ENCODE measurements around the gene SMIM8.
"Not testable (repeated sequence)": the region's sequence is repeated elsewhere in the genome, so short reads cannot be mapped to it uniquely, and the experiment has no call there.

Gene SMIM8

GRCh38 chr6:87322304-87323212 is at the start of gene SMIM8:
Gene SMIM8, plus strand, starts transcription at chr6:87322588. Its CDS starts 14,444 bp downstream, at chr6:87337032.
- DNase-seq (ENCODE audit: insufficient read length, low spot score) = peak; percentile 84

GRCh38 chr6:87274660-87275274 is 47.6 kb upstream of the SMIM8 start:
- FAIRE-seq = no peak

More at GRCh38 chr6:87322304-87323212, at the start of gene SMIM8:
- peak; percentile 71 for FAIRE-seq

GRCh38 chr6:87276624-87277023 is 45.8 kb upstream of the SMIM8 start:
- no peak for FAIRE-seq
- no peak for DNase-seq (ENCODE audit: insufficient read length, low spot score)

More at GRCh38 chr6:87274660-87275274, 47.6 kb upstream of the SMIM8 start:
- no peak for DNase-seq (ENCODE audit: insufficient read length, low spot score)

DNA sequence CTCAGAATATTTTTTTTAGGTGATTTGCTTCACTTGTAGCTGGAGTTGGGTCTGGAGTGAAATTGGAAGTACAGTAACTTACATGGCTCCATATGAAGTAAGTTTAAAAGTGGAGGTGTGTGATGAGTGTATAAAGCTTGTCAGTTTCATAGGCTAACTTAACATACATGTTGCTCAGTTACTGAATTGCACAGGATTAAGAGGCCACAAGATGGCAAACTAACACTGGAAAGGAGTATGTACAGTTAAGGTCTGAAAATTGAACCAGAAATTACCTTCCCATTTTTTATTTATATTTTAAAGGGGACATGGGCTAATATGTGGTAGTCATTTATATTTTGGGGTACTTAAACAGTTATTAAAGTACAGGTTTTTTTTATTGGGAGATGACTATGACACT is 45.3 kb upstream of the SMIM8 start:
- DNase-seq (ENCODE audit: insufficient read length, low spot score) (no peak), FAIRE-seq (peak; percentile 67)

- no peak for FAIRE-seq
- no peak for DNase-seq (ENCODE audit: insufficient read length, low spot score)
Measured at GRCh38 chr6:87279196-87279595, 43.2 kb upstream of the SMIM8 start.

GRCh38 chr6:87281426-87281825 is 41.0 kb upstream of the SMIM8 start:
- DNase-seq (ENCODE audit: insufficient read length, low spot score) (no peak), FAIRE-seq (no peak)

DNA sequence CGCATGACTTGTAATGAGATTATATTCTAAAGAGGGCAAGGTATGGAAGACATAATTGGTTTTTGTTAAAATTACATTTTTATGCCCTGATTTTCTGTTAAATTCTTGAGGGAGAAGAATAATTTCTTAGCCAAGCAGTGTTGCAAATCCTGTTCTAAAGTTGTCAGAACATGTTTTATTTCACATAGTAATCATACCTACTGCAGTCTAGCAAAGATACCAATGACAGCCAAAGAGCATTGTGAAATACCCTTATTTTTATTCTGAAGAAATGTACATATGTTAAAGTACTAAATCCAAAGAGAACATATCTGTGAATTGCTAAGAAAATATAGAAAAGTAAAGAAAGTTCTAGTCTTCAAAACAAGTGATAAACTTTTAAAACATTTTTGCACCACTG is 39.6 kb upstream of the SMIM8 start:
- FAIRE-seq = no peak
- DNase-seq (ENCODE audit: insufficient read length, low spot score) = no peak

- DNase-seq (ENCODE audit: insufficient read length, low spot score) (no peak), FAIRE-seq (no peak)
Measured at GRCh38 chr6:87283461-87283860, 38.9 kb upstream of the SMIM8 start.

GRCh38 chr6:87287251-87287650 is 35.1 kb upstream of the SMIM8 start:
- FAIRE-seq = no peak
- no peak for DNase-seq (ENCODE audit: insufficient read length, low spot score)

- FAIRE-seq = no peak
- DNase-seq (ENCODE audit: insufficient read length, low spot score) = no peak
Measured at GRCh38 chr6:87289571-87289970, 32.8 kb upstream of the SMIM8 start.

DNA sequence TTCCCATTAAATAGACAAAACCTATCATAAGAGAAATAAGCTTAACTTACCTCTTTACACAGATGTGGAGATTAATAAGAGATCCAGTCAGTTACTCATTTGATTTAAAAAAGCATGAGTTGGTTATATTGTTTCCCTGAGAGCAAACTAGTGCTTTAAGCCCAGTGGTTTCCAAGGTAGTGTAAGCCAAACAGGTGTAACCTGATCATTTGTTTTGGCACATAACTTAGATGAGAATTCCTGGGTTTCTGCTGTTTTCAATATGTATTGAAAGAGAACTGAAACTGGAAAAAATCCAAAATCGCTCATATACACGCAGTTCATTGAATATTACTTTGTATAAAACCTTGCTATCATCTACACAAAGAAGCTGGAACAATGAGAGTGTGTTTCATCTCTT is 30.5 kb upstream of the SMIM8 start:
- FAIRE-seq (no peak), DNase-seq (ENCODE audit: insufficient read length, low spot score) (no peak)

GRCh38 chr6:87293526-87293925 is 28.9 kb upstream of the SMIM8 start:
- FAIRE-seq = no peak
- no peak for DNase-seq (ENCODE audit: insufficient read length, low spot score)

GRCh38 chr6:87297119-87297518 is 25.3 kb upstream of the SMIM8 start:
- no peak for FAIRE-seq
- DNase-seq (ENCODE audit: insufficient read length, low spot score) = no peak

GRCh38 chr6:87301277-87301676 is 21.1 kb upstream of the SMIM8 start:
- not testable (repeated sequence) for FAIRE-seq; DNase-seq (ENCODE audit: insufficient read length, low spot score)

DNA sequence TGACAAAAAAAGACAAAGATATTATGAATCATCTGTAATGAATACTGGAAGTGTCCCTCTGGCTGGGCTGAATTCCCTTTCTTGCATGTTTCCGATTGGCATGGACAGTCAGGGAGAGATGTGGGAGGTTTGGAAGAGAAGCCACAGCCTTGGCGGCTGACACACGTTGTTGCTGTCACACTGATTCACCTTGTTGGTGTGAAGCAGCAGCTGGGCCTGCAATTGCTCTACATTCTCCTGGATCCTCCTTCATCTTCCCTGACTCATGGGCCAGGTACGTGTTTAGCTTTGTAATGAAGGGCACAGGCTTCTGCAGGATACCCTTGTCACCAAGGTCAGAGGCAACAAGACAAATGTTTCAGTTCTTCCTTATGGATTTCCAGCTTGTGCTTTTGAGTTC is 13.4 kb upstream of the SMIM8 start:
- DNase-seq (ENCODE audit: insufficient read length, low spot score) (no peak), FAIRE-seq (no peak)

GRCh38 chr6:87312860-87313259 is 9.5 kb upstream of the SMIM8 start:
- FAIRE-seq (no peak), DNase-seq (ENCODE audit: insufficient read length, low spot score) (no peak)

- no peak for FAIRE-seq
- DNase-seq (ENCODE audit: insufficient read length, low spot score) = no peak
Measured at GRCh38 chr6:87315071-87315470, 7.3 kb upstream of the SMIM8 start.

GRCh38 chr6:87319271-87319987 is 3.0 kb upstream of the SMIM8 start:
- FAIRE-seq (no peak), DNase-seq (ENCODE audit: insufficient read length, low spot score) (no peak)

- DNase-seq (ENCODE audit: insufficient read length, low spot score); FAIRE-seq: not testable (repeated sequence)
Measured at GRCh38 chr6:87323880-87324279, 1.5 kb downstream of the SMIM8 start.

- FAIRE-seq (no peak), DNase-seq (ENCODE audit: insufficient read length, low spot score) (no peak)
Measured at GRCh38 chr6:87330961-87331360, 8.6 kb downstream of the SMIM8 start.

- DNase-seq (ENCODE audit: insufficient read length, low spot score) (no peak), FAIRE-seq (no peak)
Measured at GRCh38 chr6:87333033-87333432, 10.6 kb downstream of the SMIM8 start.

Measured in GM19239 (cell line).